ENCODE measurements around the gene ZFP92. TPM values are rescaled to one million over a fixed set of nuclear protein-coding genes. Genes with fewer than 3 reads are reported as not detected.

Gene ZFP92
- total RNA-seq, 1 donor from 2014 or later = 0.96 TPM

DNA sequence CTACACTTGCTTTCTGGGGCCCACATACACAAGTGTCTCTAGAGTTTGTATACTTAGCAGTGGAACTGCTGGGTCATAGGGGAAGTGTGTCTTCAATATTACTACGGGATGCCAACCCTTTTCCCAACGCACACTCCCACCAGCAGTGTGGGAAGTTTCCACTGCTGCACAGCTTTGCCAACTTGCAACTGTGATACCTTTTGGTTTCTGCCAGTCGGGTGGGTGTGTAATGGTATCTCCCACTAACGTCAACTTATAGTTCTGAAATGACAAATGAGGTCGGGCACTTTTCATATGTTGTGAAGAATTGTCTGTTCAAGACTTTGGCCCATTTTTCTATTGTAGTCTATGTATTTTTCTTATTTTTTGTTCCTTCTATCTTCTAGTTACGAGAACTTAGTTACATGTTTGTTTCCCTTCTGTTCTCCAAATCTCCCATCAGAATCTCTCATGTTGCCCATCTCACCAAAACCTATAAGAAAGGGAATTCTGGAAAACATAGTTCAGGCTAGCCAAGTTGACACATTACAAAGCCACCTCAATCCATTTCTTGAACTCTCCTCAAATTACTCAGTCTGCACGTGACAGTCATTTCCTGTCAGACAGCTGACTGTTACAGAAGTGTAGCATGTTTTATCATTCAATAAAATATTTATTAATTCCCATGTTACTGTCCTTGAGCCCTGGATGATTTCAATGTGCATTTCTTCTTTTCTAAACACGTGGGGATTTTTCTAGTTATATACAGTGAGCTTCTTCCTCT, 40.8 kb upstream of the ZFP92 start:
- no peak for DNase-seq (ENCODE audit: low spot score in 2 of 2)
- Histone ChIP-seq H3K27ac (no peak overlapping the region), H3K4me3 (no peak overlapping the region), H3K27me3 (no peaks in the 10 kb centered on the region), H3K4me1 (no peaks in the 10 kb centered on the region), H3K9me3 (no peaks in the 10 kb centered on the region), H3K36me3 (no peaks in the 10 kb centered on the region)
- TF ChIP-seq, protein P1, sequence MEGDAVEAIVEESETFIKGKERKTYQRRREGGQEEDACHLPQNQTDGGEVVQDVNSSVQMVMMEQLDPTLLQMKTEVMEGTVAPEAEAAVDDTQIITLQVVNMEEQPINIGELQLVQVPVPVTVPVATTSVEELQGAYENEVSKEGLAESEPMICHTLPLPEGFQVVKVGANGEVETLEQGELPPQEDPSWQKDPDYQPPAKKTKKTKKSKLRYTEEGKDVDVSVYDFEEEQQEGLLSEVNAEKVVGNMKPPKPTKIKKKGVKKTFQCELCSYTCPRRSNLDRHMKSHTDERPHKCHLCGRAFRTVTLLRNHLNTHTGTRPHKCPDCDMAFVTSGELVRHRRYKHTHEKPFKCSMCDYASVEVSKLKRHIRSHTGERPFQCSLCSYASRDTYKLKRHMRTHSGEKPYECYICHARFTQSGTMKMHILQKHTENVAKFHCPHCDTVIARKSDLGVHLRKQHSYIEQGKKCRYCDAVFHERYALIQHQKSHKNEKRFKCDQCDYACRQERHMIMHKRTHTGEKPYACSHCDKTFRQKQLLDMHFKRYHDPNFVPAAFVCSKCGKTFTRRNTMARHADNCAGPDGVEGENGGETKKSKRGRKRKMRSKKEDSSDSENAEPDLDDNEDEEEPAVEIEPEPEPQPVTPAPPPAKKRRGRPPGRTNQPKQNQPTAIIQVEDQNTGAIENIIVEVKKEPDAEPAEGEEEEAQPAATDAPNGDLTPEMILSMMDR (IDR thresholded peaks at IDR 0.05) = no peak
- intact Hi-C loops (cut with DNase I) = no loop called here

DNA sequence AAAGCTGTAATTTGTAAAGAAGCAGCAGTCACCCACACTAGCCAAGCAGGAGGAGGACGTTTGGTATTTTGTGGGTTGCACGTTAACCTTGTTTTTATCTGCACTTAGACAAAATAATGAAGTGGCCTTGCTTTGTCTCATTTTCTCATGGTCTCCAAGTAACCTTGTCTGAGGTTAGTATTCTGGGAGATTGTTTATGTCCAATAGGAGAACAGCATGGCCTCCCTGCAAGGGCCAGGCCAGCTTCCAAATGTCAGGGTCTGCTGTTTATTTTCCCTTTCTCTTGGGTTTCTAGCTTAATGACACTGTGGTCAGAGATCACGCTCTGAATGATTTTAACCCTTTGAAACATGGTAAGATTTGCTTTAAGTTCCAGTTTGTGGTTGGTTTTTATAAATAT, 40.0 kb upstream of the ZFP92 start:
- no peak overlapping the region for H3K27ac ChIP-seq
- H3K4me1 ChIP-seq = no peaks in the 10 kb centered on the region
- no peaks in the 10 kb centered on the region for H3K36me3 ChIP-seq
- DNase-seq (ENCODE audit: low spot score in 2 of 2) = no peak
- H3K27me3 ChIP-seq = no peaks in the 10 kb centered on the region
- TF ChIP-seq, protein P1 (IDR thresholded peaks at IDR 0.05) = no peak
- peaks cover 0 to 4% of the 10 kb centered on the region in 2 donors for H3K9me3 ChIP-seq
- intact Hi-C loops (cut with DNase I) = no loop called here
- H3K4me3 ChIP-seq = no peak overlapping the region

DNA sequence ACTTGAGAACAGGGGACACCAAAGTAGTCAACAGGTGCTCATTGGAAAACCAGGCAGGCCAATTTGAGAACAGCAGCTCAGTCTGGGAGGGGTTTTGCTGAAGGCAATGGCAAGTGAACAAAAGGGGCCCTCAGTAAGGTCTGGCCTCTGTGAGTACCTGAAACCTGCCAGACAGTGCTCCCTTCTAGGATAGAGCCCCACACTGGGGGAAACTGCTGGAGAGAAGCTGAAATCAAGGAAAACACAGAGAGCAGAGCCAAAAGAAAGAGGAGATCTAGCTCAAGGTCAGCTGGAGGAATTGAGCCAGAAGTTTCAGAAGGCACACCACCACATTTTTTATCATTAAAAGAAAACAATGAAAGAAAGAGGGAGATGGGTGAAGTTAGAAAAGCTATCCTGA, 38.3 kb upstream of the ZFP92 start:
- no peak overlapping the region for H3K27ac ChIP-seq
- no peak for DNase-seq (ENCODE audit: low spot score in 2 of 2)

DNA sequence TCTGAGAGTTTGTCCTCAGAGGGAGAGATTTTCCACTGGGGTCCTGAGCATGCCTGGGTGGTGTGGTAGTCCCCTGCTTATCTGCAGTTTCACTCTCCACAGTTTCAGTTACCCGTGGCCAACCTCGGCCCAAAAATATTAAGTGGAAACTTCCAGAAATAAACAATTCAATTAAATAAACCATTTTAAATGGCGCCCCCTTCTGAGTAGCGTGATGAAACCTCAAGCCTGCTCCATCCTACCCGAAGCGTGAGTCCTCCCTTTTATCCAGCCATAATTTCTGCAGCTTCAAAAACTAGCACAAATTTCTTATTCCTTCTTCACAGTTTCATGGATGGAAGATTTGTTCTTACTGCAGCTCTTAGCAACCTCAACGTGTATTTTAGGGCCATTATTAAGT, 36.8 kb upstream of the ZFP92 start:
- H3K36me3 ChIP-seq = no peaks in the 10 kb centered on the region
- no peak overlapping the region for H3K4me3 ChIP-seq
- H3K9me3 ChIP-seq = peaks cover 0 to 9% of the 10 kb centered on the region in 2 donors
- no peak overlapping the region for H3K27ac ChIP-seq
- no peak for DNase-seq (ENCODE audit: low spot score in 2 of 2)
- no peaks in the 10 kb centered on the region for H3K4me1 ChIP-seq
- H3K27me3 ChIP-seq = no peaks in the 10 kb centered on the region
- TF ChIP-seq, protein P1 (IDR thresholded peaks at IDR 0.05) = no peak
- intact Hi-C loops (cut with DNase I) = no loop called here

More for the DNA sequence above, 38.3 kb upstream of the ZFP92 start:
- Histone ChIP-seq H3K36me3 (no peaks in the 10 kb centered on the region), H3K9me3 (peaks cover 0 to 9% of the 10 kb centered on the region in 2 donors), H3K27me3 (no peaks in the 10 kb centered on the region), H3K4me1 (no peaks in the 10 kb centered on the region), H3K4me3 (no peak overlapping the region)
- intact Hi-C loops (cut with DNase I) = no loop called here
- TF ChIP-seq, protein P1 (IDR thresholded peaks at IDR 0.05) = no peak

DNA sequence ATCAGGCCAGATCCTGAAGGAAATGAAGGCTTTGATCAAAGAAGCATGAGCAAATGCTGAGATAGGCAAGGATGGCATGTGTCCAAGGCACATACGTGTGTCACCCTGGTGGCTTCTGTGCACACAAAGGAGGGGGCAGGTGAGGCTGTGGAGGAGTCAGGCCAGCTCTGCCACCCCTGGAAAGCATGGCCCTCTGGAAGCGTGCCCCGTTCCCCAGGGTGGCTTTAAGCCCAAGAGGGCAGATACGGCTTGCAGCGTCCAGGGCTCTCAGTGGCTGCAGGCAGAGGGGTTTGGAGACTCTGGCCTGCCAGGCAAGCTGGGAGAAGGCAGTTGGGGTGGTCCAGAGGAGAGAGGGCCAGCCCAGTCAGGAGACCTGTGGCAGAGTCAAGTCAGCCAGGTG, 35.7 kb upstream of the ZFP92 start:
- TF ChIP-seq, protein P1 (IDR thresholded peaks at IDR 0.05) = no peak
- H3K27me3 ChIP-seq = no peaks in the 10 kb centered on the region
- H3K9me3 ChIP-seq = peaks cover 0 to 9% of the 10 kb centered on the region in 2 donors
- no peaks in the 10 kb centered on the region for H3K4me1 ChIP-seq
- H3K4me3 ChIP-seq = no peak overlapping the region
- no peak overlapping the region for H3K27ac ChIP-seq
- intact Hi-C loops (cut with DNase I) = no loop called here
- no peaks in the 10 kb centered on the region for H3K36me3 ChIP-seq
- DNase-seq (ENCODE audit: low spot score in 2 of 2) = no peak
